AG09319 (cell line): ENCODE measurements around the gene CREBBP.
"Not testable (repeated sequence)": the region's sequence is repeated elsewhere in the genome, so short reads cannot be mapped to it uniquely, and the experiment has no call there.

Experiments
- DNase-seq: peaks from one replicate; pipeline ENCODE4 v3.0.0-alpha.2; 2010; ENCODE audit warnings: low read depth; ENCODE audit errors: extremely low read depth
- TF ChIP-seq, protein P1 (sequence below): IDR thresholded peaks from 2 replicates; pipeline ENCODE4 v1.5.1; 2011; ENCODE audit warnings: low read depth, mild to moderate bottlenecking, inconsistent platforms, low read length, moderate library complexity

CREBBP gene

DNA sequence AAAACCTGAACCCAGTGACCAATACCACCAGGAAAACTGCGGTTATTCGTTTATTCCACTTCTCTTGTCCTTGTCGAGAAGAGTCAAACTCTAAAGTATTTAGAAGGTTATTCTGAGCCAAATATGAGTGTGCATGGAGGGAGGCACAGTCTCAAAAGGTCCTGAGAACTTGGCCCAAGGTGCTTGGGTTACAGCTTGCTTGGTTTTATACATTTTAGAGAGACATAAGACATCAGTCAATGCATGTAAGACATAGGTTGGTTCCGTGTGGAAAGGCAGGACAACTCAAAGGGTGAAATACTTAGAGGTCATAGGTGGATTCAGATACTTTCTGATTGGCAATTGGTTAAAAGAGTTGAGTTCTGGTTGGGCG lies 162.5 kb downstream of the CREBBP start:
- TF ChIP-seq, protein P1, sequence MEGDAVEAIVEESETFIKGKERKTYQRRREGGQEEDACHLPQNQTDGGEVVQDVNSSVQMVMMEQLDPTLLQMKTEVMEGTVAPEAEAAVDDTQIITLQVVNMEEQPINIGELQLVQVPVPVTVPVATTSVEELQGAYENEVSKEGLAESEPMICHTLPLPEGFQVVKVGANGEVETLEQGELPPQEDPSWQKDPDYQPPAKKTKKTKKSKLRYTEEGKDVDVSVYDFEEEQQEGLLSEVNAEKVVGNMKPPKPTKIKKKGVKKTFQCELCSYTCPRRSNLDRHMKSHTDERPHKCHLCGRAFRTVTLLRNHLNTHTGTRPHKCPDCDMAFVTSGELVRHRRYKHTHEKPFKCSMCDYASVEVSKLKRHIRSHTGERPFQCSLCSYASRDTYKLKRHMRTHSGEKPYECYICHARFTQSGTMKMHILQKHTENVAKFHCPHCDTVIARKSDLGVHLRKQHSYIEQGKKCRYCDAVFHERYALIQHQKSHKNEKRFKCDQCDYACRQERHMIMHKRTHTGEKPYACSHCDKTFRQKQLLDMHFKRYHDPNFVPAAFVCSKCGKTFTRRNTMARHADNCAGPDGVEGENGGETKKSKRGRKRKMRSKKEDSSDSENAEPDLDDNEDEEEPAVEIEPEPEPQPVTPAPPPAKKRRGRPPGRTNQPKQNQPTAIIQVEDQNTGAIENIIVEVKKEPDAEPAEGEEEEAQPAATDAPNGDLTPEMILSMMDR = no peak
- DNase-seq = no peak

DNA sequence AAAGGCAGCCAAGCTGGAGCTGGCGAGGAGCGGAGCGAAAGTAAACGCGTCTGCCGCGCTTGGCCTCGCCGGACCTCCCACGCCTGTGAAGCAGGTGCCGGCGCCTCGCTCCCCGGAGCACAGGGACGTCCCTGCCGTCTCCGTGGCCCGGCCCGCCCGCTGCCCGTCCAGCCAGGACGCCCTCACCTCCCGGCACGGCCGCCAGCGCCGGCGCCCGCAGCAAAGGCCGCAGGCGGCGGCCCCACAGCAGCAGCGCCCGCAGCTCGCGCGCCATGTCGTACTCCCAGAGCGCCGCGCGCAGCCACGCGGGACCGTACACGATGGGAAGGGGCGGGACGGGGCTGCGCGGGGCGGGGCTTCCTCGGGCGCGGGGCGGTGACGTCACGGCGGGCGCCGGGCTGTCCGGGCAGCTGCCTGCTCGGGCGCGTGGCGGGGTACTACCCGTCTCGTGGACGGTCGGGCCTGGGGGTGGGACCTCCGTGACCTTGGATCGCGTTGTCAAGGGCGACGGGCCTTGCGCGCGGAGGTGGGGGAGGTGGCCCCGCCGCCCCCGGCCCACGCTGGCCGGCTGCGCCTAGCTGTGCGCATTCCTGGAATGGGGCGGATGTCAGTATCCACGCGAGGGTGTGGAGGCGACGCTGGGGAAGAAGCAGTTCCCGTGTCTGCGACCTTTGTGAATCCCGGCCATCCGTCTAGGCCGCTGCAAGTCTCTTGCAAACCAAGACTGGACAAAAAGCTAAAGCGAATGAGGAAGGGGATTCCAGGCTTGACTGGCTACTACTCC lies 163.1 kb downstream of the CREBBP start, which contains the start of gene TRAP1:
TSS of gene TRAP1 (minus strand) at position 290 of the 784 bp plus-strand sequence. CDS start at position 274, 16 bp downstream.
- peak; percentile 44 for DNase-seq
- TF ChIP-seq, protein P1 = no peak

DNA sequence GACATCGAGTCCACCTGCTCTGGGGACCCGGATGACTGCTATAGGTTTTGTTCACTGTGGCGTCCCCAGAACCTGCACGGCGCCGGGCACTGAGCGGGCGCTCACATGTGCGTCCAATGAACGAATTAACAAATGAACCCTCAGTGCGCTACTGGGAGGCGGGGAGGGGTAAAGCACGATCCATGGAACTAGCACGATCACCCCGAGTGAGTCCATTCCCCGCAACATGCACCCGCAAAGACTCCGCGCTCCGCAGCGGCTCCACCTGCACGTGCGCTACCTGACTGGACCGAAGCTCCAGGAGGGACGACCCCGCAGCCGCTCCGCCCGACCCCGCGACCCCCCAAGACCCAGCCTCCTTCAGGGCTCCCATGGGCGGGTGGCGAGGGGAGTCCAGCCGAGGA lies 163.7 kb downstream of the CREBBP start:
- DNase-seq = no peak
- TF ChIP-seq, protein P1 = no peak

DNA sequence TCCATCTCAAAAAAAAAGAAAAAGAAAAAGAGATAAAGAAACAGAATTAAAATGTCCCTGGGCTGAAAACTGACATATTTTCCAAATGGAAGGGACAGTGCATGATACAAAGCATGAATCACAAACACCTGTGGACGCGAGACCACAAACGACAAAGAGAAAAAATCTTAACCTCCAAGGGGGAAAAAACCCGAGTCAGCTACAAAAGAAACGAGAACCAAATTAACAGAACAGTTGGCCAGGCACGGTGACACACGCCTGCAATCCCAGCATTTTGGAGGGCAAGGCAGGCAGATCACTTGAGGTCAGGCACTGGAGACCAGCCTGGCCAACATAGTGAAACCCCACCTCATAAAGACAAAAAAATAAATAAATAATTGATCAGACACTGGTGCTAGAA lies 165.1 kb downstream of the CREBBP start:
- no peak for DNase-seq
- TF ChIP-seq, protein P1 = no peak

DNA sequence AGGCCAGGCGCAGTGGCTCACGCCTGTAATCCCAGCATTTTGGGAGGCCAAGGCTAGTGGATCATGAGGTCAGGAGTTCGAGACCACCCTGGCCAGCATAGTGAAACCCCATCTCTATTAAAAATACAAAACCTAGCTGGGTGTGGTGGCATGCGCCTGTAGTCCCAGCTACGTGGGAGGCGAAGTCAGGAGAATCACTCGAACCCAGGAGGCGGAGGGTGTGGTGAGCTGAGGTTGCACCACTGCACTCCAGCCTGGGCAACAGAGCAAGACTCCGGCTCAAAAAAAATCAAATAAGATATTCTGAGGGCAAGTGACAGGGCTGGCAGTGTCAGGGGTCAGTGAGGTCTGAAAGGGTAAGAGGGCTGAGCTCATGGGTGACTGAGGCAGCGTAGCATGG lies 166.1 kb downstream of the CREBBP start:
- DNase-seq = not testable (repeated sequence)

DNA sequence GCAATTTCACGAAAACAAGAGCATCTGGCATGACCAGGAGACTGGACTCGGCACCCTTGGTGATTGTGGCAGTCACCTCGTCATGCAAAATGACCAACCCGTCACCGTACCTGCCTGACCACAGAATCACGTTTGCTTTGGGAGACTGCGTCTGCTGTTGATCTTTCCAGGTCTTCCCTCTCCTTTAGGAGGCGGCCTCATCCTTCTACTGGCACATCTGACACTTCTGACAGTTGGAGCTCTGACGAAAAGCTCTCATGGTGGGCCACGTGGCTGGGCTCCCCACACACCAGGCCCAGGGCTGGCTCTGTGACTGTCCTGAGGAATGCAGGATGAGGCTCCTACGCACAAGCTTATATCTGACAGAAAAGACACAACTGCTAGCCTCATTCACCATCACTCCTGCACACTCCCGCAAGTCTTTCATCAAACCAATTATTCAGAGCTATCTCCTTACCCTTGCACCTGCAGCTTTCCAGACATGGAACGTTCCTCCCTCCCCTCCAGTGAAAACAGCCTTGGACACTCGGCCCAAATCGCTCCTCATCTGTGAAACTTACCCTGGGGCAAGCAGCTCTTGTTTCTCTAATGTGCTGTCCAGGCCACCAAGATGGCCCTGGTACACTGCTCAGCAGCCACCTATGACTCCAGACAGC lies 166.8 kb downstream of the CREBBP start:
- no peak for DNase-seq
- TF ChIP-seq, protein P1 = no peak

DNA sequence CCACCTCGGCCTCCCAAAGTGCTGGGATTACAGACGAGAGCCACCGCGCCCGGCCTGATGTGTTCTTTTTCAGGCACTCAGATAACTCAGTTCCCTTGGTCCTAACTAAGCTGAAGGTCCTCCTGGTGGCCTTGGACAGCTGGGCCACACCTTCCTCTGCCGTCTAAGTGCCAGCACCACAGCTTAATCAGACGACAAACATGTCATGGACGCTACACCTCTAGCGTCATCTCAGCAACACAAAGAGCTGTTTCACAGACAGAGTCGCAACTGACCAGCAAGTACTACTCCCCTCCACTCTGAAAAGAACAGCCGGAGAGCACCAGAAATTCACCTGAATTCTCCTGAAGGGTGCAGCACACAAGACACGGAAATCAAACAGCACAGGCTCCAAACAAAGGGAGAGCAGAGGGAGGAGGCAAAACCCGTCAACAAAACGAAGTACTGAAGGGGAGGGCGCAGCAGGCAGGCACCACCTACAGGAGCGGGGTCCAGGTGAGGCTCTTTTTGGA lies 167.6 kb downstream of the CREBBP start:
- TF ChIP-seq, protein P1 = no peak
- no peak for DNase-seq
